LNCaP clone FGC (cell line): ENCODE results near the gene IAPP.
A peak's percentile ranks its signal among the peaks of the same experiment; 100 is the strongest.
"Not testable (repeated sequence)": the region's sequence is repeated elsewhere in the genome, so short reads cannot be mapped to it uniquely, and the experiment has no call there.

Experiments used
- DNase-seq: peaks from one replicate; pipeline ENCODE4 v3.0.0-alpha.2; 2011; ENCODE audit warnings: low read depth
- H3K4me3 ChIP-seq: 2 replicates; pipeline ENCODE4 v1.5.1; 2011; ENCODE audit warnings: mild to moderate bottlenecking, low read depth, low read length, control low read depth
- TF ChIP-seq, protein P1 (sequence below): IDR thresholded peaks from 2 replicates; pipeline ENCODE4 v1.5.1; 2012; ENCODE audit warnings: mild to moderate bottlenecking; ENCODE audit not compliant: control insufficient read depth, insufficient read depth; ENCODE audit errors: extremely low read depth

Gene IAPP

DNA sequence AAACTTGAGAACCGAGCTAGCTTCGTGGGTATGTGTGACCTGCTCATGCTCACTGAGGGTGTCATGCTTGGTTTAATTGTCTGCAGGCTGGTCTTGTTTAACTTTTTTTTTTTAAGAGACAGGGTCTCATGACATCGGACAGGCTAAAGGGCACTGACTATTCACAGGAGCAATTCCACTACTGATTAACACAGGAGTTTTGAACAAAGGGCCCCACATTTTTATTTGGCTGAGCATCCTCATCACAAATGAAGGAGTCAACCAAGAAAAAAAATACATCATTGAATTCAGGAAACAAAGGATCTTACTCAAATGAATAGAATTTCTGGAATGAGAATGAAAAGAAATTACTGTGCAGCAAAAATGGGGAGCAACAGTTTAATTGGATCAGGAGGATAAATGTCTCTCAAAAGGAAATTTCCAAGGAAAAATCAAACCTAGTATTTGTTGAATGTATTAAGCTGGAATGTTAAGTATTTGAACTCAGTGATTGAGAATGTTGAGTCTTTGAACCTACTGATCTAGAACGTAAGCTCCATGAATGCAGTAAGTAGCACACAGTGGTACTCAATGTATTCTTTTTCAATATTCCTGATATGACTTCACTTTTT lies 43.9 kb downstream of the IAPP start:
- H3K4me3 ChIP-seq = no peak overlapping the region
- TF ChIP-seq, protein P1, sequence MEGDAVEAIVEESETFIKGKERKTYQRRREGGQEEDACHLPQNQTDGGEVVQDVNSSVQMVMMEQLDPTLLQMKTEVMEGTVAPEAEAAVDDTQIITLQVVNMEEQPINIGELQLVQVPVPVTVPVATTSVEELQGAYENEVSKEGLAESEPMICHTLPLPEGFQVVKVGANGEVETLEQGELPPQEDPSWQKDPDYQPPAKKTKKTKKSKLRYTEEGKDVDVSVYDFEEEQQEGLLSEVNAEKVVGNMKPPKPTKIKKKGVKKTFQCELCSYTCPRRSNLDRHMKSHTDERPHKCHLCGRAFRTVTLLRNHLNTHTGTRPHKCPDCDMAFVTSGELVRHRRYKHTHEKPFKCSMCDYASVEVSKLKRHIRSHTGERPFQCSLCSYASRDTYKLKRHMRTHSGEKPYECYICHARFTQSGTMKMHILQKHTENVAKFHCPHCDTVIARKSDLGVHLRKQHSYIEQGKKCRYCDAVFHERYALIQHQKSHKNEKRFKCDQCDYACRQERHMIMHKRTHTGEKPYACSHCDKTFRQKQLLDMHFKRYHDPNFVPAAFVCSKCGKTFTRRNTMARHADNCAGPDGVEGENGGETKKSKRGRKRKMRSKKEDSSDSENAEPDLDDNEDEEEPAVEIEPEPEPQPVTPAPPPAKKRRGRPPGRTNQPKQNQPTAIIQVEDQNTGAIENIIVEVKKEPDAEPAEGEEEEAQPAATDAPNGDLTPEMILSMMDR = no peak
- DNase-seq = no peak

- not testable (repeated sequence) for DNase-seq, H3K4me3 ChIP-seq
Measured at GRCh38 chr12:21418398-21418797, 45.7 kb downstream of the IAPP start.

DNA sequence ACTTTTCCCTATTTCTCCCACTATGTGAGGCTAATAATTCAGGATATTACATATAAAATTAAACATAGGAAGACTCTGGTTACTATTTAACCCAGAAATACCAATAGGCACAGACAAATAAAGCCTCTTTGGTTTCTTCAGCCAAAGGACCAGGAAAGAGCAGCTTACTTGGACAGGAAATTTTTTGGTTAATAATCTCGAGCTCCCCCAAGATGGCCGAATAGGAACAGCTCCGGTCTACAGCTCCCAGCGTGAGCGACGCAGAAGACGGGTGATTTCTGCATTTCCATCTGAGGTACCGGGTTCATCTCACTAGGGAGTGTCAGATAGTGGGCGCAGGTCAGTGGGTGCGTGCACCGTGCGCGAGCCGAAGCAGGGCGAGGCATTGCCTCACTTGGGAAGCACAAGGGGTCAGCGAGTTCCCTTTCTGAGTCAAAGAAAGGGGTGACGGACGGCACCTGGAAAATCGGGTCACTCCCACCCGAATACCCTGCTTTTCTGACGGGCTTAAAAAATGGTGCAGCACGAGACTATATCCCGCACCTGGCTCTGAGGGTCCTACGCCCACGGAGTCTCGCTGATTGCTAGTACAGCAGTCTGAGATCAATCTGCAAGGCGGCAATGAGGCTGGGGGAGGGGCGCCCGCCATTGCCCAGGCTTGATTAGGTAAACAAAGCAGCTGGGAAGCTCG lies 46.5 kb downstream of the IAPP start:
- peak overlapping the region; percentile 13; the same call in 1 of the 2 replicates for H3K4me3 ChIP-seq

GRCh38 chr12:21428241-21428640 lies 55.5 kb downstream of the IAPP start:
- no peak for DNase-seq
- TF ChIP-seq, protein P1 = no peak
- no peak overlapping the region for H3K4me3 ChIP-seq

More for the DNA sequence above, 46.5 kb downstream of the IAPP start:
- DNase-seq = not testable (repeated sequence)
